GM20000 (cell line): ENCODE data around the gene FBXO24.

ENCODE experiments used
- DNase-seq: peaks from one replicate; pipeline ENCODE4 v3.0.0; 2012; ENCODE audit warnings: low spot score
- TF ChIP-seq, protein P1 (sequence below): IDR thresholded peaks from 2 replicates; pipeline ENCODE4 v1.5.1; 2012; ENCODE audit warnings: mild to moderate bottlenecking, control low read depth; ENCODE audit errors: extremely low read depth, missing control alignments

Gene FBXO24

DNA sequence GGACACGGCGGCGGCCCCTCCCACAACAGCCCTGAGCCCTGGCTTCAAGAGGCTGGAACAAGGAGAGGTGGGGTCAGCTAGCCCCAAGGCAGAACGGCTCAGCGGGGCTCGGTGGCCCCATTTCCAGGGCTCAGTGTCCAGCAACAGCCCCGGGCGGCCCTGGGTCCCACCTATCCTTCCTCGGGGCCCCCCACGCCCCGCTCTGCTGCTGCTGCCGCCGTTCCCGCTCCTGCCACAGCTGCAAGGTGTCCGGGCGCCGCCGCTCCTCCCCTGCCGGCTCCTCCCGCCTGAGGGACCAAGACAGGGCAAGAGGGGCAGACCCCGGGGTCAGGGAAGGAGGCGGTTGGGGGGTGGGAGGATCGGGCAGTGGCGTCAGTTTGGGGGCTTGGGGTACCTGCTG, 9.0 kb upstream of the FBXO24 start:
- TF ChIP-seq, protein P1, sequence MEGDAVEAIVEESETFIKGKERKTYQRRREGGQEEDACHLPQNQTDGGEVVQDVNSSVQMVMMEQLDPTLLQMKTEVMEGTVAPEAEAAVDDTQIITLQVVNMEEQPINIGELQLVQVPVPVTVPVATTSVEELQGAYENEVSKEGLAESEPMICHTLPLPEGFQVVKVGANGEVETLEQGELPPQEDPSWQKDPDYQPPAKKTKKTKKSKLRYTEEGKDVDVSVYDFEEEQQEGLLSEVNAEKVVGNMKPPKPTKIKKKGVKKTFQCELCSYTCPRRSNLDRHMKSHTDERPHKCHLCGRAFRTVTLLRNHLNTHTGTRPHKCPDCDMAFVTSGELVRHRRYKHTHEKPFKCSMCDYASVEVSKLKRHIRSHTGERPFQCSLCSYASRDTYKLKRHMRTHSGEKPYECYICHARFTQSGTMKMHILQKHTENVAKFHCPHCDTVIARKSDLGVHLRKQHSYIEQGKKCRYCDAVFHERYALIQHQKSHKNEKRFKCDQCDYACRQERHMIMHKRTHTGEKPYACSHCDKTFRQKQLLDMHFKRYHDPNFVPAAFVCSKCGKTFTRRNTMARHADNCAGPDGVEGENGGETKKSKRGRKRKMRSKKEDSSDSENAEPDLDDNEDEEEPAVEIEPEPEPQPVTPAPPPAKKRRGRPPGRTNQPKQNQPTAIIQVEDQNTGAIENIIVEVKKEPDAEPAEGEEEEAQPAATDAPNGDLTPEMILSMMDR, result no peak
- no peak for DNase-seq

DNA sequence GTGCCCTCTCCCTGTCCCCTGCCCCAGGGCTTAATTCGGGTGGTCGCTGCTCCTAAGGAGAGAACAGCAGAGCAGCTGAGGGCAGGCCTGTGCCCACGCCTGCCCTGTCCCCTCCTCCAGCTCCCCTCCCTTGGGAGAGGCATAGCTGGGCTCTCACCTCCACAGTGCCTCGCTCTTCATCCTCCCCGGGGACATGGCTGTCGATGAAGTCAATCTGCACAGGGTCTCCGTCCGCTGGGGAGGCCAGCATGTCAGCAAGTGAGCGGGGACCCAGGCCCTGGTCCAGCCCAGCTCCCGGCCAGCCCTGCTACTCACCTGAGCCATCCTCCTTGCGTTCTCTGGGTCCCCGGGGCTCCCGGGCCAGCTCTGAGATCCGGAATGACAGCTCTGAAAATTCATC, 8.6 kb upstream of the FBXO24 start:
- DNase-seq, result no peak

DNA sequence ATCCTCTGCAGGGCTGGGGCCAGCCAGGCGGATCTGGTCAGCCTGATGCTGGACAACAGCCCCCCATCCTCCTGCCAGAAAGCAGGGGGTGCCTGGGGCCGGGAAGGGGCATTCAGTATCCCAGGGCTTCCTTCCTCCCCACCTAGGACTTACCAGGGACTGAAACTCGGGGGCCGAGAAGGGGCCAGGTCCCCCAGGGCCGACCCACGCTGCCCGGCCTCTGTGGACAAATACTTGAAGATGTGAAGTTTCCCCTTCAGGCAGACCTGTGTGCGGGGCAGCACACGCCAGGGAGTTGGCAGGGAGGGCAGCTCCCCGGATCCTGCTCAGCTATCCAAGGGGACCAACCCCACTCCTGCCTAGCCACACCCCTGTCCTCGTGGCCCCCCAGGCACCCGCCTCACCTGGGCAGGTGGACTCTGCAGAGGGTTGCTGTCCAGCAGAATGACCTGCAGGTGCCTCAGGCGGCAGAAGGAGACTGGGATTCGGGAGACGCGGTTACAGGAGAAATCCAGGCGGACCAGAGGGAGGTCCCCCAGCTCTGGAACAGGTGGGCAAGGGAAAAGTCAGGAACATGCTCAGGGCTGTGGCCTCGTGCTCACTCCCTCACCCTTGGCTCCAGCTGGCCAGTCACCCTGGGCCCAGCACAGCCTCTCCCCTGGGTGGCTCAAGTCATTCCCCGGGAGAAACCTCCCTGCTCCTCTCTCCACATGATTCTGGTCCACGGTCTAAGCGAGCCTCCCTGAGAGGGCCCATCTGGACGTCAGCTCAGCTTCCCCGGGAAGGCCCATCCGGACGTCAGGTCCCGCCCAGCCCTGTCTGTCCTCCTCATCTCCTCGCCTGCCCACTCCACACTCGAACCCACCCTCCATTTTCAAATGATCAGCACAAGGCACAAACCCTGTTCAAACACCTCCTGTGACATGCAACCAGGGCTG, 7.6 kb upstream of the FBXO24 start:
- TF ChIP-seq, protein P1, result no peak
- DNase-seq, result no peak

More for the DNA sequence above, 8.6 kb upstream of the FBXO24 start:
- TF ChIP-seq, protein P1, result no peak

DNA sequence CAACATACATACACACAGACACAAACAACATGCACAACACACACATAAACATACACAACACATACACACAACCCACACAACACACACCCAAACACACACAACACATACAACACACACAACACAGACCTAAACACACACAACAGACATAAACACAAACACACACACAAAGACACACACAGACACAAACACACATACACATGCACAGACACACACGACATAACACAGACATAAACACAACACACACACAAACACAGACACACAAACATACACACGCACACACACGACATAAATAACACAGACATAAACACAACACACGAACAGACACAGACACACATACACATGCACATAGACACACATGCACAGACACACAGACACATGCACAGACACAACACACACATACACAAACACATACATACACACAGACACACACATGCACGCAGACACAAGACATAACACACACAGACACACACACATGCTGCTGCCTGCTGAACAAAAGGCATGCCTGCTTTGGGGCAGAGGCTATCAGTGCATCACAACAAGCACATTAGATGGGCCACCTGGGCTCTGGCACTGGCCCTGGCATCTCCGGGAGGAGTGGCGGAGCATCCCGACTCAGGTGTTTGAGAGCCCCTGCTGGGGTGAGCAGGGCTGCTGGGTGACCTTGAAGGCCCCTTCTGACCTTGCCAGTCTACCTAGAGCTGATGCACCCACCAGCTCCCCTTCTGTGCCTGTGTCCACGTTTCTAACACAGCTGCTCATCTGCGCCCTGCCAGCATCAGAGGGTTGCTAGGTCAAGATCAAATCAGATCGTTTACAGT, 5.5 kb upstream of the FBXO24 start:
- TF ChIP-seq, protein P1, result no peak
- DNase-seq, result no peak

DNA sequence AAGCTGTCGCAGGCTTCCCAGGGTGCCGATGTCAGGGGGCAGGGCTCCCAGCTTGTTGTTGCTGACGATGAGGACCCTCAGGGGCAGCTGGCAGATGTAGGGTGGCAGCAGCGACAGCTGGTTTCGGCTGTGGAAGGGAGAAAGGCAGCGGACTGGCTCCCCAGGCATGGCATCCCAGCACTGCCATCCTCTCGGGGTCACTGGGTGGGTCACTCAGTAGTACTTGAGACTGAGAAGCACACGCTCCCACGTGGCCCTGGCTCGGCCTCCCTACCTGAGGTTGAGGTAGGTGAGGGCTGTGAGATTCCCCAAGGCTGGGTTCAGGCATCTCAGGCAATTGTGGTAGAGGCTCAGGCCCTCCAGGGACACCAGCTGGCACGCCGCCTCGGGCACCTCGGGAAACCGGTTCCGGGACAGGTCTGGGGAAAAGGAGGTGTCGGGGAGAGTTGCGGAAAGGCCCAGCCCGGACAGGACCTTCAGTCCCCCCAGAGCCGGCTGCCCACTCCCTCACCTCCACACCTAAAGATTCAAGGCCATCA, 4.0 kb upstream of the FBXO24 start:
- no peak for DNase-seq
- TF ChIP-seq, protein P1, result no peak

DNA sequence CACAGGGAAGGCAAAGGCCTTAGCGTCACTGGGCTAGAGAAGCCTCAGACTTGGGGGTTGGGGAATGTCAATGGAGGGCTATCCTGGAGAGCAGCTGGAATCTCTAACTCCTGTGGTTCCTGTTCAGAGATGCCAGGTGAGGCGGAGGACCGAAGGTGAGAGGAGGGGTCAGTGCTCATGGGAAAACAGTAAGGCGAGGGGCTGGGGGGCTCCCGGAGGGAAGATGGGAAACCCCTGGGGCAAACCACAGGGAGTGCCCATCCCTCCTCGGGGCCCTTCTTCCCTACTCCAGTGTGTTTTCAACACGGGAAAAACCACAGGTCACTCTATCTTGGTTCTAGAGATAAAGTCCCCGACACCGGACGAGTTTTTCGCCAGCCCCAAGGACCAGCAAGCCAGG, 3.5 kb upstream of the FBXO24 start:
- TF ChIP-seq, protein P1, result no peak
- no peak for DNase-seq
